Activated naive CD8-positive, alpha-beta T cell treated with anti-CD3 and anti-CD28 coated beads for 36 hours (primary cell): Measurements from ENCODE around the gene NUTF2. TPM values are rescaled to one million over a fixed set of nuclear protein-coding genes. Genes with fewer than 3 reads are reported as not detected.

ENCODE experiments used
- DNase-seq: peaks from one replicate; pipeline ENCODE4 v3.0.0; 2021
- H3K27ac Mint-ChIP-seq: one replicate; pipeline ENCODE4 v1.8.0; 2022; ENCODE audit warnings: mild to moderate bottlenecking, moderate library complexity, mixed read lengths
- H3K27me3 Mint-ChIP-seq: one replicate; pipeline ENCODE4 v1.8.0; 2022; ENCODE audit warnings: mild to moderate bottlenecking, mixed read lengths
- H3K36me3 Mint-ChIP-seq: one replicate; pipeline ENCODE4 v1.8.0; 2021; ENCODE audit warnings: mild to moderate bottlenecking, mixed read lengths
- H3K4me1 Mint-ChIP-seq: one replicate; pipeline ENCODE4 v1.8.0; 2021; ENCODE audit warnings: mixed read lengths
- H3K4me3 Mint-ChIP-seq: one replicate; pipeline ENCODE4 v1.8.0; 2022; ENCODE audit warnings: mild to moderate bottlenecking, moderate library complexity, mixed read lengths
- H3K9me3 Mint-ChIP-seq: one replicate; pipeline ENCODE4 v1.8.0; 2022; ENCODE audit warnings: mixed read lengths
- total RNA-seq, 2 experiments: library from RNA; stranded (reverse); gene quantifications; one replicate each; pipeline ENCODE4 v1.2.3, GENCODE V29; 2021

The NUTF2 gene
- total RNA-seq, result 100 to 1,000 TPM; 174 to 181 TPM

- Mint-ChIP-seq H3K27me3 (no peaks in the 10 kb centered on the region), H3K36me3 (peaks cover 10% of the 10 kb centered on the region), H3K27ac (peak within 1 kb of the TSS; percentile 88), H3K4me1 (peaks cover 37% of the 10 kb centered on the region), H3K9me3 (no peaks in the 10 kb centered on the region), H3K4me3 (peak within 1 kb of the TSS; percentile 96)
- peak; percentile 97 for DNase-seq
Observed at GRCh38 chr16:67846320-67847063, at the start of gene NUTF2. TSS of gene NUTF2 (plus strand) at chr16:67846933. CDS start at chr16:67865131, 18,198 bp downstream.

- DNase-seq, result no peak
- Mint-ChIP-seq H3K4me3 (no peak overlapping the region), H3K27me3 (no peaks in the 10 kb centered on the region), H3K27ac (no peak overlapping the region), H3K36me3 (peaks cover 46% of the 10 kb centered on the region), H3K9me3 (no peaks in the 10 kb centered on the region), H3K4me1 (peaks cover 59% of the 10 kb centered on the region)
Observed at GRCh38 chr16:67800338-67800926, 46.3 kb upstream of the NUTF2 start.

DNA sequence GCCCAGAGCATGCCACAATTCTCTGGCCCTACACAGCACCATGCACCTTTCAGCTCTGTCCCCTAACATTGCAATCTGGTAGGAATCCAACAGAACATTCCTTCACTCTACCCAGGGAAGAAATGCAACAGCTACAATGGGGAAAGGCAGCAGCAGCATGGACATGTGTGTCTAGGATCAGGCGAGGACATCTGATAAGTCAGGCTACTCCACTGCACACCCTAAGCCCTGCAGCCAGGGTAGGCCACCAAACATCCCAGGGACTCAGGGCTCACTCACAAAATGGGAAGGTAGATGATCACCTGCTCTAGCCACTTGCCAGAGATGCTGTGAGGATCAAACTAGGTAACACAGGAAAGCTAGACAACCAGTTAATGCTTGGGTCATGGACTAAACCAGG, 45.5 kb upstream of the NUTF2 start:
- no peak overlapping the region for H3K27ac Mint-ChIP-seq
- H3K4me1 Mint-ChIP-seq, result peaks cover 60% of the 10 kb centered on the region
- peaks cover 46% of the 10 kb centered on the region for H3K36me3 Mint-ChIP-seq

GRCh38 chr16:67801883-67802282, 44.9 kb upstream of the NUTF2 start:
- Mint-ChIP-seq H3K27ac (peak overlapping the region; percentile 38), H3K4me1 (peaks cover 58% of the 10 kb centered on the region), H3K4me3 (no peak overlapping the region), H3K36me3 (peaks cover 44% of the 10 kb centered on the region), H3K27me3 (no peaks in the 10 kb centered on the region), H3K9me3 (no peaks in the 10 kb centered on the region)
- DNase-seq, result peak; percentile 15

More for the DNA sequence above, 45.5 kb upstream of the NUTF2 start:
- no peak for DNase-seq
- no peaks in the 10 kb centered on the region for H3K27me3 Mint-ChIP-seq
- H3K4me3 Mint-ChIP-seq, result no peak overlapping the region
- no peaks in the 10 kb centered on the region for H3K9me3 Mint-ChIP-seq

GRCh38 chr16:67803894-67804293, 42.8 kb upstream of the NUTF2 start:
- Mint-ChIP-seq H3K36me3 (peaks cover 41% of the 10 kb centered on the region), H3K9me3 (no peaks in the 10 kb centered on the region), H3K27ac (no peak overlapping the region), H3K27me3 (no peaks in the 10 kb centered on the region), H3K4me1 (peaks cover 61% of the 10 kb centered on the region), H3K4me3 (peak overlapping the region; percentile 40)
- peak; percentile 32 for DNase-seq

DNA sequence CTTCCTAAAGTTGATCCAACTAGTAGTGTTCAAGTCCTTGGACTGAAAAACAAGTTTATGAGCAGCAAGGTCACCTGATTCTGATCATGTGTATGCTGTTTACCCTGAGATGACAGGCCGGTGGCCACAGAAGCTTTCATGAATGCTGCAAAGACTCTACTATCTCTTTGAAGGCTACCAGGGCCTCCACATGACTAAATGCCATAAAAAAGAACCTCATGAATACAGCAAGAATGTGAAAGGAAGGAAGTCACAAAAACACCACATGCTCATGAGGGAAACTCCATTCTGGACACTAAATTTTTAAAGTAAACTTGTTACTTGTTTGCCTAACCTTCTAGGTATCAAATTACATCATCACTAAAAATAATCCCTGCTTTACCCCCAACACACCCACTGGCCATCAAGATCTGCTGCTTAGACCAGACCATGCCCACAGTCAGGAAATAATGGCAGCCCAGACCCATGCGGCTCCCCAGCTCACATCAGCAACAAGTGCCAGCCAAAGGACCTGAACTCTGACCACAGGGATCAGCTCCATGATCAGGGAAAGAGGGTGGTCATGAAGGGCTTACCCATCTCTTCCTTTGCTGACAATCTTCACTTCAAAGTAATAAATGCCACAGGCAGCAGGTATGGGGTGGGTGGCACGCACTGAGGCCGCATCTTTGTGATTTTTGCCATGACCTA, 41.7 kb upstream of the NUTF2 start:
- peak overlapping the region; percentile 73 for H3K27ac Mint-ChIP-seq
- no peak for DNase-seq
- peaks cover 56% of the 10 kb centered on the region for H3K4me1 Mint-ChIP-seq
- no peaks in the 10 kb centered on the region for H3K27me3 Mint-ChIP-seq
- H3K4me3 Mint-ChIP-seq, result peak overlapping the region; percentile 90
- H3K36me3 Mint-ChIP-seq, result peaks cover 37% of the 10 kb centered on the region
- H3K9me3 Mint-ChIP-seq, result no peaks in the 10 kb centered on the region

GRCh38 chr16:67805718-67806427, 40.9 kb upstream of the NUTF2 start:
- no peaks in the 10 kb centered on the region for H3K9me3 Mint-ChIP-seq
- H3K36me3 Mint-ChIP-seq, result peaks cover 33% of the 10 kb centered on the region
- peak; percentile 11 for DNase-seq
- peak overlapping the region; percentile 73 for H3K27ac Mint-ChIP-seq
- no peaks in the 10 kb centered on the region for H3K27me3 Mint-ChIP-seq
- H3K4me1 Mint-ChIP-seq, result peaks cover 48% of the 10 kb centered on the region
- peak overlapping the region; percentile 90 for H3K4me3 Mint-ChIP-seq

DNA sequence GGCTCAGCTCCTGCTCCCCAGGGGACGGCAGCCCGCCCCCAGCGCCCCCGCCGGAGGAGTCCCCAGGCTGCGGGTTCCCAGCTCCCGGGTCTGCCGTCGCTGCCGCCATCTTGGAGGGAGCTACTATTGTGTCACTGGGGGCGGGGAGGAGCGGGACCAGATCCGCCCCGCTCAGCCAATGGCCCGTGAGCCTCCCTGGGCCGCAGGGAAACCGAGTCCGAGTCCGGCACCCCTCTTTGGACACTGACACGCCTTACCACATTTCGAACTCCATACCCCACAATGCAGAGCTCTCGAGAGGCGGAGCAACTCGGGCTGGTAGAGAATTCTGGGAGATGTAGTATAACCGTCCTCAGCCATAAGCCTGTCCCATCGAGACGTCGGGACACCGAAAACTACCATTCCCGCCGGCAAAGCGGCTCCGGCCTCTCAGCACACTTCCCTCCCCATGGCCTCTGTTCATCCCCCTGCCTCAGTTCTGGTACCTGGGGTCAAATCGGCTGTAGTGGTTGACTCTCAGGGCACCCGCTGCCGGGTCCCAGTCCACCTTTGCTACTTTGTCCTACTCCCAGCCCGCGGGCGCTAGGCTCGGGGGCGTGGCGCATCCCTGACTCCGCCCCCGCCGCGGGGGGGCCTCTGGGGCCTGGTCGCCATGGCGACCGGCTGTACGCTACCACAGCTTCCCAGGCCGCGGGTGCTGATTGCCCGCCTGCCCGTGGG, 40.1 kb upstream of the NUTF2 start, which contains the start of the genes RANBP10 and TSNAXIP1:
Gene RANBP10 (minus strand): TSS at position 133 of the 720 bp plus-strand sequence. CDS start 24 bp downstream, at position 109.
Gene TSNAXIP1 (plus strand): TSS at position 462 of the 720 bp plus-strand sequence. CDS start 261 bp downstream, outside the sequence.
- H3K27me3 Mint-ChIP-seq, result no peaks in the 10 kb centered on the region
- H3K4me3 Mint-ChIP-seq, result peak within 1 kb of the TSS; percentile 90
- H3K4me1 Mint-ChIP-seq, result peaks cover 41% of the 10 kb centered on the region
- peak; percentile 97 for DNase-seq
- no peaks in the 10 kb centered on the region for H3K9me3 Mint-ChIP-seq
- peaks cover 32% of the 10 kb centered on the region for H3K36me3 Mint-ChIP-seq
- H3K27ac Mint-ChIP-seq, result peak within 1 kb of the TSS; percentile 91

DNA sequence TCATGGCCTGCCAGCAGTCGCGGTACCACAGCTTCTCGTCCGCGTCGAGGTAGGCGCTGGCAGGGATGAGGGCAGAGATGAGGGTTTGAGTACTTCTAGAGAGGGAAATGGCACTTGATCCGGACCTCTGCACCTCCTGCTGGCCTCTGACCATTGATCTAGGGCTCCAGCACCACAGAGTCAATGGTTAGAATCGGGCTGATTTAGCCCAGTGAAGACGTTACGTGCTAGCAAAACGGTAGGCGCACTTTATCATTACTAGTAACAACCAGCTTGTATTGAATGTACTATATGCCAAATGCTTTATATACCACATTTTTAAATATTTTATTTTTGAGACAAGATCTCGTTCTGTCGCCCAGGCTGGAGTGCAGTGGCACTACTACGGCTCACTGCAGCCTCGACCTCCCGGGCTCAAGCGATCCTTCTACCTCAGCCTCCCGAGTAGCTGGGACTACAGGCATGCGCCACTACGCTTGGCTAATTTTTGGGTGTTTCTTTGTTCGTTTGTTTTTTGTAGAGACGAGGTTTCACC, 39.5 kb upstream of the NUTF2 start:
- peaks cover 26% of the 10 kb centered on the region for H3K36me3 Mint-ChIP-seq
- no peak for DNase-seq
- peaks cover 35% of the 10 kb centered on the region for H3K4me1 Mint-ChIP-seq
- H3K27ac Mint-ChIP-seq, result peak overlapping the region; percentile 91
- peak overlapping the region; percentile 90 for H3K4me3 Mint-ChIP-seq
- H3K9me3 Mint-ChIP-seq, result no peaks in the 10 kb centered on the region
- no peaks in the 10 kb centered on the region for H3K27me3 Mint-ChIP-seq

GRCh38 chr16:67811899-67812298, 34.8 kb upstream of the NUTF2 start:
- Mint-ChIP-seq H3K4me3 (no peak overlapping the region), H3K9me3 (no peaks in the 10 kb centered on the region), H3K27ac (no peak overlapping the region), H3K36me3 (no peaks in the 10 kb centered on the region), H3K4me1 (peaks cover 7% of the 10 kb centered on the region), H3K27me3 (no peaks in the 10 kb centered on the region)
- DNase-seq, result no peak

- no peaks in the 10 kb centered on the region for H3K36me3 Mint-ChIP-seq
- DNase-seq, result no peak
- peaks cover 3% of the 10 kb centered on the region for H3K4me1 Mint-ChIP-seq
- H3K4me3 Mint-ChIP-seq, result no peak overlapping the region
- no peaks in the 10 kb centered on the region for H3K27me3 Mint-ChIP-seq
- H3K9me3 Mint-ChIP-seq, result no peaks in the 10 kb centered on the region
- H3K27ac Mint-ChIP-seq, result no peak overlapping the region
Observed at GRCh38 chr16:67814567-67814966, 32.2 kb upstream of the NUTF2 start.

DNA sequence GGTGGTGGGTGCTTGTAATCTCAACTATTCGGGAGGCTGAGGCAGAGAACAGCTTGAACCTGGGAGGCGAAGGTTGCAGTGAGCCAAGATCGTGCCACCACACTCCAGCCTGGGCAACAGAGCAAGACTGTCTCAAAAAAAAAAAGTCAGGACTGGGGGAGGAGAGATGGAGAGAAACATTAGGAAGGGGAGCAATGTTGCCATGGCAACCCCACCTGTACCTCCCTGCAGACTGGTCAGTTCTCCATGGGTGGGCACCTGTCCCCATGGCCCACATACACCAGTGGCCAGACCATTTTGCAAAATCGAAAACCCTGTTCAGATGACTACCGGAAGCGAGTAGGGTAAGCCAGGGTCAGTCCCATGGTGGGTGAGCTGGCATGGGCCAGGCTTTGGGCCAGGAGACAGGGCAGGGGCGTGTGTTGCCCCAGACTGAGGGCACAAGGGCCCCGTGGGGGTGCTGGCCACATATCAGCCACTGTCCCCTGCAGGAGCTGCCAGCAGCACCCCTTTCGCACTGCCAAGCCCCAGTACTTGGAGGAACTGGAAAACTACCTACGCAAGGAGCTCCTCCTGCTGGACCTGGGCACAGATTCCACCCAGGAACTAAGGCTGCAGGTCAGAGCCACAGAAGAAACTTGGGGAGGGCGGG, 26.0 kb upstream of the NUTF2 start:
- Mint-ChIP-seq H3K4me3 (no peak overlapping the region), H3K27ac (no peak overlapping the region), H3K4me1 (peaks cover 6% of the 10 kb centered on the region), H3K9me3 (no peaks in the 10 kb centered on the region), H3K27me3 (no peaks in the 10 kb centered on the region), H3K36me3 (no peaks in the 10 kb centered on the region)
- no peak for DNase-seq

GRCh38 chr16:67822511-67822910, 24.2 kb upstream of the NUTF2 start:
- Mint-ChIP-seq H3K27ac (no peak overlapping the region), H3K36me3 (no peaks in the 10 kb centered on the region), H3K9me3 (no peaks in the 10 kb centered on the region), H3K4me3 (no peak overlapping the region), H3K4me1 (peaks cover 2% of the 10 kb centered on the region), H3K27me3 (no peaks in the 10 kb centered on the region)
- DNase-seq, result no peak
